DOHH2 (cell line): ENCODE measurements around the gene SOX9.

Experiments used
- EZH2phosphoT487 ChIP-seq: fragments of 200-600 bp; sonication (generic); IDR thresholded peaks from 2 replicates; pipeline ENCODE4 v1.6.1; 2017; ENCODE audit warnings: borderline replicate concordance, mild to moderate bottlenecking, antibody characterized with exemption, low read length, moderate library complexity, mixed read lengths
- TF ChIP-seq, protein P1 (sequence below): fragments of 200-600 bp; sonication (generic); IDR thresholded peaks from one replicate; pipeline ENCODE4 v1.5.1; 2014; ENCODE audit warnings: antibody characterized with exemption, mild to moderate bottlenecking, low read depth, low read length; ENCODE audit not compliant: poor library complexity, severe bottlenecking

DNA sequence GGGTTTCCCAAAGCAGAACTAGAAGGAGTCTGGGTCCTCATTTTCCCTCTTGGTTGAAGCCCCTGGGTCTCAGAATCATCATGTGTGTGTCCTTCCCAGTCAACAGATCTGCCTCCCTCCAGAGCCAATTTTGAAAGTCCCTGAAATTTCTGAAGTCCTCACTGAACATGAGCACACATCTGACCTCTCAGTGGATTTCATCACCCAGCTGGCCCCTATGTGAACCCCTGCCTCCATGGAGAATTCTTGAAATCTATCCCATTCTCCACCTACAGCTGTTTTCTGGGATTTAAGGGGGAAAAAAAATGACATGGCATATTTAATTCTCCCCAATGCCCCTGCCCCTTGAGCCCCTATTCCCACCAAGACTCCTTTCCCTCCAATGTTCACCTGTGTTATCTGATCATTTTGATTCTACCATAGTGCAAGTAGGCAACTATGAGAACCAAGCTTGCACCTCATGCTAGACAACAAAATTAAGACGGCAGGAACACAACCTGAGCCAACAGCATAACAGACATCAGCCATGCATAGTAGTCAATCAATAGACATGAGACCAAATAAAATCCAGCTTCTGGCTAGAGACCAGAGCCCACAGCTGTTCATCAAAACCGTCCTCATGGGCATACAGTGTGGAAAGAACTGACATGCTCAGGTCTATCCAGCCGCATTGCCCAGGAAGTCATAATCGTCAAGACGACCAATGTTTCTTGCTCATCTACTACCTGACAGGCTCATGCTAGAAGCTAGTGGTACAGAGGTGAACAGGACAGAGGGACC, 14.9 kb downstream of the SOX9 start:
- TF ChIP-seq, protein P1, sequence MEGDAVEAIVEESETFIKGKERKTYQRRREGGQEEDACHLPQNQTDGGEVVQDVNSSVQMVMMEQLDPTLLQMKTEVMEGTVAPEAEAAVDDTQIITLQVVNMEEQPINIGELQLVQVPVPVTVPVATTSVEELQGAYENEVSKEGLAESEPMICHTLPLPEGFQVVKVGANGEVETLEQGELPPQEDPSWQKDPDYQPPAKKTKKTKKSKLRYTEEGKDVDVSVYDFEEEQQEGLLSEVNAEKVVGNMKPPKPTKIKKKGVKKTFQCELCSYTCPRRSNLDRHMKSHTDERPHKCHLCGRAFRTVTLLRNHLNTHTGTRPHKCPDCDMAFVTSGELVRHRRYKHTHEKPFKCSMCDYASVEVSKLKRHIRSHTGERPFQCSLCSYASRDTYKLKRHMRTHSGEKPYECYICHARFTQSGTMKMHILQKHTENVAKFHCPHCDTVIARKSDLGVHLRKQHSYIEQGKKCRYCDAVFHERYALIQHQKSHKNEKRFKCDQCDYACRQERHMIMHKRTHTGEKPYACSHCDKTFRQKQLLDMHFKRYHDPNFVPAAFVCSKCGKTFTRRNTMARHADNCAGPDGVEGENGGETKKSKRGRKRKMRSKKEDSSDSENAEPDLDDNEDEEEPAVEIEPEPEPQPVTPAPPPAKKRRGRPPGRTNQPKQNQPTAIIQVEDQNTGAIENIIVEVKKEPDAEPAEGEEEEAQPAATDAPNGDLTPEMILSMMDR, result no peak
- no peak for TF ChIP-seq EZH2phosphoT487
